HG02973 (cell line): ENCODE measurements around the gene UBTD1.
"Not testable (repeated sequence)": the region's sequence is repeated elsewhere in the genome, so short reads cannot be mapped to it uniquely, and the experiment has no call there.

ENCODE experiments used
- ATAC-seq: cut with Tn5 transposase; IDR thresholded peaks from one replicate; pipeline ENCODE4 v1.9.1; 2021; ENCODE audit warnings: moderate library complexity; ENCODE audit not compliant: unreplicated experiment

Gene UBTD1

GRCh38 chr10:97498841-97499560 is at the start of gene UBTD1:
Gene UBTD1 (plus strand): TSS chr10:97498924. CDS start chr10:97499204, 280 bp downstream.
- ATAC-seq, result no peak

- ATAC-seq, result no peak
These were observed 47.9 kb upstream of the UBTD1 start for GRCh38 chr10:97450828-97451227.

- no peak for ATAC-seq
These were observed 47.1 kb upstream of the UBTD1 start for GRCh38 chr10:97451605-97452004.

- ATAC-seq, result no peak
These were observed 46.4 kb upstream of the UBTD1 start for GRCh38 chr10:97452352-97452751.

- ATAC-seq, result no peak
These were observed 44.2 kb upstream of the UBTD1 start for GRCh38 chr10:97454330-97455036.

- ATAC-seq, result no peak
These were observed 42.6 kb upstream of the UBTD1 start for GRCh38 chr10:97456034-97456685.

- no peak for ATAC-seq
These were observed 42.0 kb upstream of the UBTD1 start for GRCh38 chr10:97456686-97457065.

GRCh38 chr10:97459111-97459510 is 39.6 kb upstream of the UBTD1 start:
- no peak for ATAC-seq

GRCh38 chr10:97459933-97460332 is 38.8 kb upstream of the UBTD1 start:
- ATAC-seq, result no peak

- no peak for ATAC-seq
These were observed 36.4 kb upstream of the UBTD1 start for GRCh38 chr10:97462309-97462708.

GRCh38 chr10:97463363-97464132 is 35.2 kb upstream of the UBTD1 start:
- ATAC-seq, result no peak

- ATAC-seq, result no peak
These were observed 34.5 kb upstream of the UBTD1 start for GRCh38 chr10:97464226-97464625.

GRCh38 chr10:97465982-97466381 is 32.7 kb upstream of the UBTD1 start:
- ATAC-seq, result no peak

GRCh38 chr10:97466755-97467154 is 32.0 kb upstream of the UBTD1 start:
- no peak for ATAC-seq

- no peak for ATAC-seq
These were observed 30.6 kb upstream of the UBTD1 start for GRCh38 chr10:97468162-97468561.

GRCh38 chr10:97468781-97469180 is 29.9 kb upstream of the UBTD1 start:
- ATAC-seq, result not testable (repeated sequence)

- no peak for ATAC-seq
These were observed 23.8 kb upstream of the UBTD1 start for GRCh38 chr10:97474918-97475317.

- ATAC-seq, result no peak
These were observed 22.7 kb upstream of the UBTD1 start for GRCh38 chr10:97475936-97476594.

- ATAC-seq, result not testable (repeated sequence)
These were observed 19.3 kb upstream of the UBTD1 start for GRCh38 chr10:97479410-97479809.

GRCh38 chr10:97479939-97480338 is 18.8 kb upstream of the UBTD1 start:
- no peak for ATAC-seq

GRCh38 chr10:97481071-97481470 is 17.7 kb upstream of the UBTD1 start:
- ATAC-seq, result no peak
